Tibial nerve (tissue), 3 donors: ENCODE measurements around the gene TXLNB.

Experiments used
- POLR2A ChIP-seq, 2 donors: fragments of 450-650 bp; IDR thresholded peaks; one replicate each; pipeline ENCODE4 v1.6.1; 2017; ENCODE audit warnings: antibody characterized with exemption in 2 of 2, mild to moderate bottlenecking in 2 of 2, moderate library complexity in 2 of 2
- TF ChIP-seq, protein P1 (sequence below), 5 experiments: fragments of 200-600 bp in 3 of 5; fragments of 450-650 bp in 2 of 5; sonication (generic) in 3 of 5; IDR thresholded peaks; one replicate each; pipeline ENCODE4 v1.5.1; 2016 to 2019; ENCODE audit warnings: antibody characterized with exemption in 5 of 5, mild to moderate bottlenecking in 3 of 5, moderate library complexity in 2 of 5

GRCh38 chr6:139329224-139329623 is 37.4 kb upstream of the TXLNB start:
- TF ChIP-seq, protein P1, sequence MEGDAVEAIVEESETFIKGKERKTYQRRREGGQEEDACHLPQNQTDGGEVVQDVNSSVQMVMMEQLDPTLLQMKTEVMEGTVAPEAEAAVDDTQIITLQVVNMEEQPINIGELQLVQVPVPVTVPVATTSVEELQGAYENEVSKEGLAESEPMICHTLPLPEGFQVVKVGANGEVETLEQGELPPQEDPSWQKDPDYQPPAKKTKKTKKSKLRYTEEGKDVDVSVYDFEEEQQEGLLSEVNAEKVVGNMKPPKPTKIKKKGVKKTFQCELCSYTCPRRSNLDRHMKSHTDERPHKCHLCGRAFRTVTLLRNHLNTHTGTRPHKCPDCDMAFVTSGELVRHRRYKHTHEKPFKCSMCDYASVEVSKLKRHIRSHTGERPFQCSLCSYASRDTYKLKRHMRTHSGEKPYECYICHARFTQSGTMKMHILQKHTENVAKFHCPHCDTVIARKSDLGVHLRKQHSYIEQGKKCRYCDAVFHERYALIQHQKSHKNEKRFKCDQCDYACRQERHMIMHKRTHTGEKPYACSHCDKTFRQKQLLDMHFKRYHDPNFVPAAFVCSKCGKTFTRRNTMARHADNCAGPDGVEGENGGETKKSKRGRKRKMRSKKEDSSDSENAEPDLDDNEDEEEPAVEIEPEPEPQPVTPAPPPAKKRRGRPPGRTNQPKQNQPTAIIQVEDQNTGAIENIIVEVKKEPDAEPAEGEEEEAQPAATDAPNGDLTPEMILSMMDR (IDR thresholded peaks at IDR 0.05) = no peak
- no peak for TF ChIP-seq POLR2A (IDR thresholded peaks at IDR 0.05)
